Type B pancreatic cell (in vitro differentiated cells): ENCODE results near the gene SIRT7. TPM values are rescaled to one million over a fixed set of nuclear protein-coding genes. Genes with fewer than 3 reads are reported as not detected.
"Not testable (repeated sequence)": the region's sequence is repeated elsewhere in the genome, so short reads cannot be mapped to it uniquely, and the experiment has no call there.

Experiments used
- DNase-seq: peaks from one replicate; pipeline ENCODE4 v3.0.0; 2021; ENCODE audit warnings: mixed read lengths; ENCODE audit not compliant: unreplicated experiment; ENCODE audit errors: extremely low spot score
- H3K27ac Mint-ChIP-seq: 2 replicates; pipeline ENCODE4 v1.8.0; 2021; ENCODE audit warnings: mild to moderate bottlenecking, mixed read lengths
- H3K27me3 Mint-ChIP-seq: 2 replicates; pipeline ENCODE4 v1.8.0; 2021; ENCODE audit warnings: mixed read lengths
- H3K36me3 Mint-ChIP-seq: 2 replicates; pipeline ENCODE4 v1.8.0; 2021; ENCODE audit warnings: mixed read lengths
- H3K4me1 Mint-ChIP-seq: one replicate; pipeline ENCODE4 v1.8.0; 2021; ENCODE audit warnings: mixed read lengths; ENCODE audit not compliant: unreplicated experiment
- H3K4me3 Mint-ChIP-seq: 2 replicates; pipeline ENCODE4 v1.8.0; 2021; ENCODE audit warnings: mild to moderate bottlenecking, mixed read lengths
- H3K9me3 Mint-ChIP-seq: 2 replicates; pipeline ENCODE4 v1.8.0; 2021; ENCODE audit warnings: mixed read lengths
- CTCF ChIP-seq: fragments of 200-600 bp; sonication (generic); conservative IDR thresholded peaks from 2 replicates; pipeline ENCODE4 v1.5.0; 2021; ENCODE audit warnings: antibody characterized with exemption, mild to moderate bottlenecking
- total RNA-seq: library from RNA; stranded (reverse); gene quantifications from 2 replicates; pipeline ENCODE4 v1.2.1, GENCODE V29; 2021; ENCODE audit warnings: low replicate concordance

Gene SIRT7
- total RNA-seq, 1 donor from 2014 or later, result 29.9 TPM

GRCh38 chr17:81955756-81956544 lies 38.0 kb upstream of the SIRT7 start:
- Mint-ChIP-seq H3K4me3 (no peak overlapping the region), H3K4me1 (peaks cover 3% of the 10 kb centered on the region), H3K9me3 (no peaks in the 10 kb centered on the region), H3K36me3 (no peaks in the 10 kb centered on the region), H3K27me3 (peaks cover 20% of the 10 kb centered on the region), H3K27ac (peak overlapping the region; percentile 41)
- TF ChIP-seq CTCF, result no peak
- no peak for DNase-seq

GRCh38 chr17:81955058-81955681 lies 37.2 kb upstream of the SIRT7 start:
- Mint-ChIP-seq H3K4me1 (peaks cover 3% of the 10 kb centered on the region), H3K4me3 (no peak overlapping the region), H3K36me3 (no peaks in the 10 kb centered on the region), H3K27me3 (peaks cover 24% of the 10 kb centered on the region), H3K27ac (no peak overlapping the region), H3K9me3 (no peaks in the 10 kb centered on the region)
- no peak for DNase-seq
- TF ChIP-seq CTCF, result no peak

- TF ChIP-seq CTCF, result no peak
- peaks cover 3% of the 10 kb centered on the region for H3K4me1 Mint-ChIP-seq
- H3K27me3 Mint-ChIP-seq, result peaks cover 24% of the 10 kb centered on the region
- H3K36me3 Mint-ChIP-seq, result no peaks in the 10 kb centered on the region
- H3K9me3 Mint-ChIP-seq, result no peaks in the 10 kb centered on the region
- H3K27ac Mint-ChIP-seq, result no peak overlapping the region
- no peak overlapping the region for H3K4me3 Mint-ChIP-seq
- no peak for DNase-seq
Measured at GRCh38 chr17:81954131-81955057, 36.4 kb upstream of the SIRT7 start.

DNA sequence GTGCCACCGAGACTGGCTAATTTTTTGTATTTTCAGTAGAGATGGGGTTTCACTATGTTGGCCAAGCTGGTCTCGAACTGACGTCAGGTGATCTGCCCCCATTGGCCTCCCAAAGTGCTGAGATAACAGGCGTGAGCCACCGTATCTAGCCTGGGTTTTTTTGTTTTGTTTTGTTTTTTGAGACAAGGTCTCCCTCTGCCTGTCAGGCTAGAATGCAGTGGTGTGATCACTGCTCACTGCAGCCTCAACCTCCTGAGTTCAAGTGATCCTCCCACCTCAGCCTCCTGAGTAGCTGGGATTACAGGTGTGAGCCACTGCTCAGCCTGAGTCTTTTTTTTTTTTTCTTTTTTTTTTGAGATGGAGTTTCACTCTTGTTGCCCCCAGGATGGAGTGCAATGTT lies 35.5 kb upstream of the SIRT7 start:
- not testable (repeated sequence) for H3K9me3 Mint-ChIP-seq, H3K27ac Mint-ChIP-seq, H3K4me1 Mint-ChIP-seq, DNase-seq, H3K4me3 Mint-ChIP-seq, H3K36me3 Mint-ChIP-seq
- peak; percentile 22 for TF ChIP-seq CTCF
- peaks cover 17% of the 10 kb centered on the region for H3K27me3 Mint-ChIP-seq

- H3K9me3 Mint-ChIP-seq, result no peaks in the 10 kb centered on the region
- no peaks in the 10 kb centered on the region for H3K36me3 Mint-ChIP-seq
- no peak overlapping the region for H3K4me3 Mint-ChIP-seq
- H3K4me1 Mint-ChIP-seq, result peaks cover 3% of the 10 kb centered on the region
- DNase-seq, result peak; percentile 69
- no peak for TF ChIP-seq CTCF
- H3K27me3 Mint-ChIP-seq, result peaks cover 11% of the 10 kb centered on the region
- no peak overlapping the region for H3K27ac Mint-ChIP-seq
Measured at GRCh38 chr17:81952792-81953228, 34.8 kb upstream of the SIRT7 start.
